Peyer's patch (tissue), 4 donors: Measurements from ENCODE around the gene NOTCH2. TPM values are rescaled to one million over a fixed set of nuclear protein-coding genes. Genes with fewer than 3 reads are reported as not detected.

Source experiments
- DNase-seq, 3 donors: peaks; one replicate each; pipeline ENCODE4 v3.0.0-alpha.2; 2017 to 2019
- H3K27ac ChIP-seq, 4 donors: fragments of 200-600 bp; sonication (generic); one replicate each; pipeline ENCODE4 v1.5.1; 2016 to 2019
- H3K27me3 ChIP-seq, 2 donors: fragments of 200-600 bp; sonication (generic); one replicate each; pipeline ENCODE4 v1.5.1; 2019
- H3K36me3 ChIP-seq, 3 donors: fragments of 200-600 bp; sonication (generic); one replicate each; pipeline ENCODE4 v1.5.1; 2016 to 2019
- H3K4me1 ChIP-seq, 4 donors: fragments of 200-600 bp; sonication (generic); one replicate each; pipeline ENCODE4 v1.5.1; 2016 to 2019
- H3K4me3 ChIP-seq, 4 donors: fragments of 200-600 bp; sonication (generic); 1 replicate in 3 of 4; 2 replicates in 1 of 4; pipeline ENCODE4 v1.5.1; 2016 to 2019; ENCODE audit warnings: mild to moderate bottlenecking in 1 of 4
- H3K9me3 ChIP-seq, 4 donors: fragments of 200-600 bp; sonication (generic); one replicate each; pipeline ENCODE4 v1.5.1; 2016 to 2019; ENCODE audit warnings: mild to moderate bottlenecking in 1 of 4
- CTCF ChIP-seq, 6 experiments: fragments of 450-650 bp in 4 of 6; fragments of 200-600 bp in 2 of 6; sonication (generic) in 1 of 6; IDR thresholded peaks; one replicate each; pipeline ENCODE4 v1.5.1; 2017 to 2019; ENCODE audit warnings: antibody characterized with exemption in 6 of 6, mild to moderate bottlenecking in 3 of 6, moderate library complexity in 1 of 6
- POLR2A ChIP-seq, 2 donors: fragments of 450-650 bp; IDR thresholded peaks; one replicate each; pipeline ENCODE4 v1.5.1; 2017; ENCODE audit warnings: antibody characterized with exemption in 2 of 2, mild to moderate bottlenecking in 2 of 2, moderate library complexity in 2 of 2
- total RNA-seq, 4 donors: library from RNA; depleted of rRNA; stranded (reverse); fragments of >200 nt; gene quantifications; one replicate each; pipeline ENCODE4 v1.1.0, GENCODE V29; 2016

The NOTCH2 gene
- total RNA-seq, 4 donors from 2014 or later, result 35.5 to 47.6 (median 40.3) TPM

- Histone ChIP-seq H3K4me1 (no peaks in the 10 kb centered on the region), H3K27ac (no peak overlapping the region), H3K27me3 (no peaks in the 10 kb centered on the region), H3K4me3 (no peak overlapping the region), H3K36me3 (no peaks in the 10 kb centered on the region), H3K9me3 (no peaks in the 10 kb centered on the region)
- no peak for DNase-seq
- TF ChIP-seq POLR2A (IDR thresholded peaks at IDR 0.05), result no peak
- no peak for TF ChIP-seq CTCF (IDR thresholded peaks at IDR 0.05)
These were observed 174.4 kb downstream of the NOTCH2 start for GRCh38 chr1:119895102-119895501.

- Histone ChIP-seq H3K27ac (no peak overlapping the region), H3K9me3 (no peaks in the 10 kb centered on the region), H3K4me3 (no peak overlapping the region), H3K27me3 (no peaks in the 10 kb centered on the region), H3K36me3 (no peaks in the 10 kb centered on the region), H3K4me1 (no peaks in the 10 kb centered on the region)
- no peak for TF ChIP-seq POLR2A (IDR thresholded peaks at IDR 0.05)
- no peak for TF ChIP-seq CTCF (IDR thresholded peaks at IDR 0.05)
- no peak for DNase-seq
These were observed 175.4 kb downstream of the NOTCH2 start for GRCh38 chr1:119893827-119894700.

GRCh38 chr1:119893238-119893791 is 176.1 kb downstream of the NOTCH2 start:
- Histone ChIP-seq H3K4me1 (no peaks in the 10 kb centered on the region), H3K36me3 (no peaks in the 10 kb centered on the region), H3K27ac (no peak overlapping the region), H3K27me3 (no peaks in the 10 kb centered on the region), H3K9me3 (peaks cover 0 to under 1% (median 0%) of the 10 kb centered on the region in 4 donors), H3K4me3 (no peak overlapping the region)
- no peak for TF ChIP-seq POLR2A (IDR thresholded peaks at IDR 0.05)
- TF ChIP-seq CTCF (IDR thresholded peaks at IDR 0.05), result no peak
- DNase-seq, result no peak

- H3K27ac ChIP-seq, result no peak overlapping the region
- H3K36me3 ChIP-seq, result no peaks in the 10 kb centered on the region
- peaks cover 0 to 5% (median 0%) of the 10 kb centered on the region in 4 donors for H3K9me3 ChIP-seq
- TF ChIP-seq POLR2A (IDR thresholded peaks at IDR 0.05) (no peak), CTCF (IDR thresholded peaks at IDR 0.05) (no peak)
- H3K4me3 ChIP-seq, result no peak overlapping the region
- no peak for DNase-seq
- H3K4me1 ChIP-seq, result no peaks in the 10 kb centered on the region
- no peaks in the 10 kb centered on the region for H3K27me3 ChIP-seq
These were observed 178.1 kb downstream of the NOTCH2 start for GRCh38 chr1:119891386-119891785.

GRCh38 chr1:119888476-119888875 is 181.0 kb downstream of the NOTCH2 start:
- Histone ChIP-seq H3K4me1 (no peaks in the 10 kb centered on the region), H3K9me3 (peaks cover 0 to 5% (median 0%) of the 10 kb centered on the region in 4 donors), H3K4me3 (no peak overlapping the region), H3K27ac (no peak overlapping the region), H3K36me3 (no peaks in the 10 kb centered on the region), H3K27me3 (no peaks in the 10 kb centered on the region)
- no peak for TF ChIP-seq CTCF (IDR thresholded peaks at IDR 0.05)
- no peak for TF ChIP-seq POLR2A (IDR thresholded peaks at IDR 0.05)
- no peak for DNase-seq
